Measurements from ENCODE around the gene ANAPC4. TPM values are rescaled to one million over a fixed set of nuclear protein-coding genes. Genes with fewer than 3 reads are reported as not detected.

The ANAPC4 gene
- total RNA-seq, 4 donors from 2014 or later: 11.8 to 20.2 (median 14.7) TPM

DNA sequence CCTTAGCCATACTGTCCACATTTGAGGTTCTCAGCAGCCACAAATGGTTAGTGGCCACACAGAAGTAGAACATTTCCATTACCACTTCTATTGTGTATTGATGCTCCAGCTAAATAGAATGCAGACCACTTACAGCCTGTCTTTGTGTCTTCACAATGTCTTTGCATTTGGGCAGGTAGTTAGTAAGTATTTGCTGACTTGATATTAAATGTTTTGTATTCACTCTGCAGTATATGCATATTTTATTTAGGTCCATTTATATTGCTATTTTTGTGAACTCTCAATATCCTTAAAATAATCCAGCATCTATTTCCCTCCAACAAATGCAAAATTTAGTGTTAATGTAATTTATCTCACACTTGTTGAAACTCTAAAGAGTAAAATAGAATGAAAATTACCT is 26.6 kb downstream of the ANAPC4 start:
- ATAC-seq: no peak
- intact Hi-C loops (cut with DNase I; ENCODE audit: low total_unique reads) (no loop called here), in situ Hi-C loops (cut with MboI; ENCODE audit: low sequenced_read_pairs in 4 of 4) (no loop called here)
- DNase-seq: no peak
- Histone ChIP-seq H3K27me3 (no peaks in the 10 kb centered on the region), H3K27ac (no peak overlapping the region), H3K9me3 (no peaks in the 10 kb centered on the region), H3K36me3 (peaks cover 0 to 62% of the 10 kb centered on the region in 2 donors), H3K4me3 (no peak overlapping the region), H3K4me1 (no peaks in the 10 kb centered on the region)
- TF ChIP-seq, protein P1, sequence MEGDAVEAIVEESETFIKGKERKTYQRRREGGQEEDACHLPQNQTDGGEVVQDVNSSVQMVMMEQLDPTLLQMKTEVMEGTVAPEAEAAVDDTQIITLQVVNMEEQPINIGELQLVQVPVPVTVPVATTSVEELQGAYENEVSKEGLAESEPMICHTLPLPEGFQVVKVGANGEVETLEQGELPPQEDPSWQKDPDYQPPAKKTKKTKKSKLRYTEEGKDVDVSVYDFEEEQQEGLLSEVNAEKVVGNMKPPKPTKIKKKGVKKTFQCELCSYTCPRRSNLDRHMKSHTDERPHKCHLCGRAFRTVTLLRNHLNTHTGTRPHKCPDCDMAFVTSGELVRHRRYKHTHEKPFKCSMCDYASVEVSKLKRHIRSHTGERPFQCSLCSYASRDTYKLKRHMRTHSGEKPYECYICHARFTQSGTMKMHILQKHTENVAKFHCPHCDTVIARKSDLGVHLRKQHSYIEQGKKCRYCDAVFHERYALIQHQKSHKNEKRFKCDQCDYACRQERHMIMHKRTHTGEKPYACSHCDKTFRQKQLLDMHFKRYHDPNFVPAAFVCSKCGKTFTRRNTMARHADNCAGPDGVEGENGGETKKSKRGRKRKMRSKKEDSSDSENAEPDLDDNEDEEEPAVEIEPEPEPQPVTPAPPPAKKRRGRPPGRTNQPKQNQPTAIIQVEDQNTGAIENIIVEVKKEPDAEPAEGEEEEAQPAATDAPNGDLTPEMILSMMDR (IDR thresholded peaks at IDR 0.05 in 4 of 5, conservative IDR thresholded peaks at IDR 0.05 in 1 of 5): no peak
- no peak for TF ChIP-seq POLR2A (IDR thresholded peaks at IDR 0.05)

DNA sequence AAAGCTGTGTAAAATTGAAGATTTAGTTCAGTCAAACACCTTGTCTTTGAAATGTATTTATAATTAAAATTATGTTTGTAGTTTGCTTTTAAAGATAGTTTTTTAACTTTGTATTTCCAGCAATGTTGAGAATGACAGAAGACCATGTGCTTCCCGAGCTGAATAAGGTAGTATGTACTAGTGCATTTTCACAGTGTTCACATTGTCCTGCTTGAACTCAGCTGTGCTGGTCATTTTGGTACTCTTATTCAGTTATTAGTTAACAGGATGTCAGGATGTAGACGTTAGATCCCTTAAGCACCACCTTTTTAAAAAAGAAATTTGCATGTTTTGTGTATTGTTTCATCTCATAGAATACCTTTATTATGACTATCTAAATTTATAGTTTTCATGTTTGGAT is 28.4 kb downstream of the ANAPC4 start:
- TF ChIP-seq, protein P1 (IDR thresholded peaks at IDR 0.05 in 4 of 5, conservative IDR thresholded peaks at IDR 0.05 in 1 of 5): no peak
- no peak for TF ChIP-seq POLR2A (IDR thresholded peaks at IDR 0.05)
- DNase-seq: no peak
- no peak overlapping the region for H3K27ac ChIP-seq
- H3K4me3 ChIP-seq: no peak overlapping the region
- ATAC-seq: no peak
- H3K4me1 ChIP-seq: no peaks in the 10 kb centered on the region
- in situ Hi-C loops (cut with MboI; ENCODE audit: low sequenced_read_pairs in 4 of 4): no loop called here
- H3K36me3 ChIP-seq: peaks cover 0 to 63% of the 10 kb centered on the region in 2 donors
- no peaks in the 10 kb centered on the region for H3K27me3 ChIP-seq
- no peaks in the 10 kb centered on the region for H3K9me3 ChIP-seq
- intact Hi-C loops (cut with DNase I; ENCODE audit: low total_unique reads): no loop called here

DNA sequence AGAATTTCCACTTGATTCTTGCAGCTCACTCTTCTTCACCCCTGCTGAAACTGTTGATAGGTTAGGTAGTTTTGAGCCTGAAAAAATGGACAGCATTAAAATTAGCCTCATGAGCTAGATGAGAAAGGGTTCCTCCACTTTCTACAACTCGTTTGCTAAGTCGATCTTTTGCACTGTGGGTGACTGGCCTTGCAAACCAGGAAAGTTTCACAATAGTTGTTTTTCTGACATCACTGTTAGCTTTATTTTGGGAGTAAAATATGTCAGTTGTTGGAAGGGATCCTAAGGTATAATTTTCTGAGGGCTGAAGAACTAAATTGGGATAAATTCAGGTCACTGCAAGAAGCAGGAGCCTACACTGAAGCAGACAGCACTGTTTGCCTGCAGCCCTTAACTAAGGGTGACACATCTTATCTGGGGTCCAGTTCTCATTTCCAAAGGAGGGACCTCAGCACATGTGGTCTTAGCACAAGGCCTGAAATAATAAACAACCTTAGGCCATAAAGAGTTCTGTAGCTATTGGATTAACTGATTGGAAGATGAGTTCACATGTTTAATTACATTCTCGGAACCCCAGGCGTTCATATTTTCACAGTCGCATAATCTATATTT is 29.1 kb downstream of the ANAPC4 start:
- Histone ChIP-seq H3K4me3 (no peak overlapping the region), H3K27me3 (no peaks in the 10 kb centered on the region), H3K27ac (no peak overlapping the region), H3K36me3 (peaks cover 0 to 64% of the 10 kb centered on the region in 2 donors), H3K9me3 (no peaks in the 10 kb centered on the region), H3K4me1 (no peaks in the 10 kb centered on the region)
- intact Hi-C loops (cut with DNase I; ENCODE audit: low total_unique reads) (no loop called here), in situ Hi-C loops (cut with MboI; ENCODE audit: low sequenced_read_pairs in 4 of 4) (no loop called here)
- TF ChIP-seq, protein P1 (IDR thresholded peaks at IDR 0.05 in 4 of 5, conservative IDR thresholded peaks at IDR 0.05 in 1 of 5): no peak
- no peak for TF ChIP-seq POLR2A (IDR thresholded peaks at IDR 0.05)
- DNase-seq (no peak), ATAC-seq (no peak)

DNA sequence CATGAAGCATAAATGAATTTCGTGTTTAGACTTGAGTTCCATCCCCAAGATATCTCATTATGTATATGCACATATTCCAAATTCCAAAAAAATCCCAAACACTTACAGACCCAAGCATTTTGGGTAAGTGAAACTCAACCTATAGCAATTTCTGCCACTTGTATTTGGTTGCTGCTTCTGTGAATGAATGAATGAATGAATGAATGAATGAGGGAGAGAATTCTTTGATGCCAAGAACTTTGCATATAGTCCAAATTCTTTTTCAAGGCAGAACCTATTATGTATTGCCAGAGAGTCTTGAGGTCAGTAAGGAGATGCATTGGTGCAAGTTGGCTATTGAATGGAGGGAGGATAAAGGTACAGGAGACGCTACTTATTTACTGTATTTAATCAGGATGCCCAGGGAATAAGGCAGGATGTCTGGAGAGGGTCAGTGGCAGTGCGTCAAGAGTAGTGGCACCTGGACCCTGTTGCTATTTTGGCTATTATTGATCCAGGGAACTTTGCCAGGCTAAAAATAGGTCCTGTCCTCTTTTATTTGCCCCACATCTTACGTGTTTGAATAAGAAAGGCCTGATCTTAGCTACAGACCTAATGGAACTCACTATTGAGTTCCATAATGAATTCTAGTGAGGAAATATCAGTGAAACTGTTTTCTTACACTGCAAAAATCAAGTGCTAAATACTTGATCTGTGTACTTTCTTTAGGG is 33.9 kb downstream of the ANAPC4 start:
- Histone ChIP-seq H3K36me3 (peaks cover 0 to 94% of the 10 kb centered on the region in 2 donors), H3K4me1 (no peaks in the 10 kb centered on the region), H3K27me3 (no peaks in the 10 kb centered on the region), H3K27ac (no peak overlapping the region), H3K9me3 (no peaks in the 10 kb centered on the region), H3K4me3 (no peak overlapping the region)
- intact Hi-C loops (cut with DNase I; ENCODE audit: low total_unique reads) (no loop called here), in situ Hi-C loops (cut with MboI; ENCODE audit: low sequenced_read_pairs in 4 of 4) (no loop called here)
- no peak for TF ChIP-seq POLR2A (IDR thresholded peaks at IDR 0.05)
- TF ChIP-seq, protein P1 (IDR thresholded peaks at IDR 0.05 in 4 of 5, conservative IDR thresholded peaks at IDR 0.05 in 1 of 5): no peak
- no peak for ATAC-seq
- DNase-seq: no peak

Measured in gastrocnemius medialis (tissue), 4 donors.